GM10847 (cell line): ENCODE data around the gene C6orf62.

Experiments used
- POLR2A ChIP-seq: IDR thresholded peaks from 2 replicates; pipeline ENCODE4 v1.6.1; 2011; ENCODE audit not compliant: insufficient read length; ENCODE audit errors: extremely low read depth

The C6orf62 gene

GRCh38 chr6:24680582-24680981 is 38.4 kb downstream of the C6orf62 start:
- no peak for TF ChIP-seq POLR2A

- no peak for TF ChIP-seq POLR2A
Observed at GRCh38 chr6:24673625-24674024, 45.3 kb downstream of the C6orf62 start.

- no peak for TF ChIP-seq POLR2A
Observed at GRCh38 chr6:24672620-24673182, 46.3 kb downstream of the C6orf62 start.

GRCh38 chr6:24668997-24669361 is 50.0 kb downstream of the C6orf62 start:
- TF ChIP-seq POLR2A: no peak

- TF ChIP-seq POLR2A: no peak
Observed at GRCh38 chr6:24667378-24667803, 51.6 kb downstream of the C6orf62 start.

GRCh38 chr6:24666641-24667377 is 52.1 kb downstream of the C6orf62 start, which contains the start of the genes ACOT13 and TDP2:
Gene ACOT13, plus strand, starts transcription at chr6:24667077. Its CDS starts 187 bp downstream, at chr6:24667264.
Gene TDP2, minus strand, starts transcription at chr6:24666899. Its CDS starts 37 bp downstream, at chr6:24666862.
- TF ChIP-seq POLR2A: peak; percentile 72

- TF ChIP-seq POLR2A: no peak
Observed at GRCh38 chr6:24666097-24666640, 52.8 kb downstream of the C6orf62 start.

GRCh38 chr6:24664046-24664987 is 54.6 kb downstream of the C6orf62 start:
- no peak for TF ChIP-seq POLR2A

GRCh38 chr6:24663189-24663588 is 55.8 kb downstream of the C6orf62 start:
- no peak for TF ChIP-seq POLR2A

GRCh38 chr6:24662236-24662635 is 56.7 kb downstream of the C6orf62 start:
- TF ChIP-seq POLR2A: no peak

- no peak for TF ChIP-seq POLR2A
Observed at GRCh38 chr6:24660105-24660504, 58.8 kb downstream of the C6orf62 start.

- TF ChIP-seq POLR2A: no peak
Observed at GRCh38 chr6:24659561-24659960, 59.4 kb downstream of the C6orf62 start.

GRCh38 chr6:24658573-24659560 is 60.1 kb downstream of the C6orf62 start:
- TF ChIP-seq POLR2A: no peak

GRCh38 chr6:24655215-24655614 is 63.7 kb downstream of the C6orf62 start:
- no peak for TF ChIP-seq POLR2A
